ENCODE measurements around the gene LRRC53. TPM values are rescaled to one million over a fixed set of nuclear protein-coding genes. Genes with fewer than 3 reads are reported as not detected.

The LRRC53 gene
- total RNA-seq, 1 donor from 2014 or later: not detected

DNA sequence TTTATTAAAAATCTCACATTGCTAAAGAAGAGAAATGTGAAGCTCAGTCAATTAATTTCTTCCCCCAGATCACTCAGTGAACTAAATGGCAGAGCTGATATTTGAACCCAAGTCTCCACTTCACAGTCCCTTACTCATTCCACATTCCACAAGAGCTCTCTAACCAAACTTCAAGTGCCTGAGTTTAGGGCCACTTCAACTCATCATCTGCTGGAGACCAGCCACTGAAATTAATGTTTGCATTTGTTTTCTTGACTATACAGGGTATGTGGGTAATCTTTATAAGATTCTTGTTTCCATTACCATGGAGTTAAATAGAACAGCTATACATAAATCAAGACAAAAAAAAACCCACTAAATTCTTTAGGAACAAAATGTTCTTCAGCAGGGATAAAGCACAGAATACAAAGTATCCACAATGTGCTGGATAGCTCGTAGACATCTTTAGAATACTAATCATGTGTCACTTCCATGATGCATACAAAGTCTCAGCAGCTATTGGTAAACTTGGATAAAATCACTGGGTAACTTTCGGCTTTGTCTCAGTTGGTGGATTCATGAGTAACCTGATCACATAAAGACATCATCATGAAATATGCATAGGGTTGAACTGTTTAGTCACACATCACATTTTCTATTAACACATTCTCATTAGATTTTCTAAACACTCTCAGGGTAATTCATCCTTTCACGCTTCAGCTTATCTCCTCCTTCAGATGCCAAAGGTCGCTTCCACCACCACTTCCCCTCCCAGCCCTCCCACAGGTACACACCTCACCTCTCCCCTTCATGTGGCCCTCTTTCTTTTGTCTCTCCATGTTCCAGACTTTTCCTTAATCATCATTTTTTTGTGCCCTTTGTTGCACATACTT is 89.8 kb downstream of the LRRC53 start:
- Histone ChIP-seq H3K4me1 (no peaks in the 10 kb centered on the region), H3K4me3 (no peak overlapping the region), H3K9me3 (no peaks in the 10 kb centered on the region), H3K27me3 (no peaks in the 10 kb centered on the region), H3K27ac (no peak overlapping the region), H3K36me3 (no peaks in the 10 kb centered on the region)
- TF ChIP-seq, protein P1, sequence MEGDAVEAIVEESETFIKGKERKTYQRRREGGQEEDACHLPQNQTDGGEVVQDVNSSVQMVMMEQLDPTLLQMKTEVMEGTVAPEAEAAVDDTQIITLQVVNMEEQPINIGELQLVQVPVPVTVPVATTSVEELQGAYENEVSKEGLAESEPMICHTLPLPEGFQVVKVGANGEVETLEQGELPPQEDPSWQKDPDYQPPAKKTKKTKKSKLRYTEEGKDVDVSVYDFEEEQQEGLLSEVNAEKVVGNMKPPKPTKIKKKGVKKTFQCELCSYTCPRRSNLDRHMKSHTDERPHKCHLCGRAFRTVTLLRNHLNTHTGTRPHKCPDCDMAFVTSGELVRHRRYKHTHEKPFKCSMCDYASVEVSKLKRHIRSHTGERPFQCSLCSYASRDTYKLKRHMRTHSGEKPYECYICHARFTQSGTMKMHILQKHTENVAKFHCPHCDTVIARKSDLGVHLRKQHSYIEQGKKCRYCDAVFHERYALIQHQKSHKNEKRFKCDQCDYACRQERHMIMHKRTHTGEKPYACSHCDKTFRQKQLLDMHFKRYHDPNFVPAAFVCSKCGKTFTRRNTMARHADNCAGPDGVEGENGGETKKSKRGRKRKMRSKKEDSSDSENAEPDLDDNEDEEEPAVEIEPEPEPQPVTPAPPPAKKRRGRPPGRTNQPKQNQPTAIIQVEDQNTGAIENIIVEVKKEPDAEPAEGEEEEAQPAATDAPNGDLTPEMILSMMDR (IDR thresholded peaks at IDR 0.05): no peak
- TF ChIP-seq POLR2AphosphoS5 (IDR thresholded peaks at IDR 0.05; ENCODE audit: insufficient read depth in 1 of 2, low read depth in 1 of 2): no peak
- TF ChIP-seq POLR2A (IDR thresholded peaks at IDR 0.05): no peak
- intact Hi-C loops (cut with DNase I): no loop called here
- no peak for DNase-seq (ENCODE audit: extremely low spot score in 2 of 2)

DNA sequence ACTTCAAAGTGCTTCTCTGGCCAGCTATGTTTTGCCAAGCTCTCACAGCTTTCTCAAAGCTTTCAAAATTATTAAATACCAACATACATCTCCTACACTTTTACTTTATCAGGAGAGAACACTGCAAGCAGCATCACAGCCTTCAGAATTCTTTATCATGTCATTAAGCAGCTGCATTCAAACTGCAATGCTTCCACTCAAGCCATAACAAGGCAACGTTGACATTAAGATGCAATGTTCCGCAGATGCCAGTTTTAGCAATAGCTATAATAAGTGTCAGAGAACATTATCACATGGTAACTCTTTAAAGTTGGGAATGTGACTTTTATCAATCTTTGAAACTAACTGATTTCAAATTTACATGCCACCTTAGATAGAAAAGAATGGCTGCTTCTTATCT is 91.9 kb downstream of the LRRC53 start:
- no peak overlapping the region for H3K4me3 ChIP-seq
- no peaks in the 10 kb centered on the region for H3K36me3 ChIP-seq
- TF ChIP-seq, protein P1 (IDR thresholded peaks at IDR 0.05): no peak
- TF ChIP-seq POLR2AphosphoS5 (IDR thresholded peaks at IDR 0.05; ENCODE audit: insufficient read depth in 1 of 2, low read depth in 1 of 2): no peak
- TF ChIP-seq POLR2A (IDR thresholded peaks at IDR 0.05): no peak
- H3K27ac ChIP-seq: no peak overlapping the region
- DNase-seq (ENCODE audit: extremely low spot score in 2 of 2): no peak
- H3K27me3 ChIP-seq: no peaks in the 10 kb centered on the region
- no peaks in the 10 kb centered on the region for H3K4me1 ChIP-seq
- intact Hi-C loops (cut with DNase I): no loop called here
- no peaks in the 10 kb centered on the region for H3K9me3 ChIP-seq

Other genes starting within 250 kb of the LRRC53 start
- gene ERICH3, start 161.2 kb upstream of the LRRC53 start, total RNA-seq: 0.49 TPM
- 32.7 TPM for gene CRYZ, start 220.4 kb upstream of the LRRC53 start, total RNA-seq
- gene TYW3, start 220.5 kb upstream of the LRRC53 start, total RNA-seq: 8.8 TPM